HEK293T (cell line): ENCODE measurements around the gene IFI27L1.

ENCODE experiments used
- CTCF ChIA-PET: fragments of 350-600 bp; formaldehyde crosslinking; extraction: SDS; loops from one replicate; lab custom pipeline; 2021; ENCODE audit warnings: antibody characterized with exemption, inconsistent platforms; lab: Yijun Ruan, JAX
- POLR2A ChIA-PET: fragments of 350-600 bp; formaldehyde crosslinking; extraction: SDS; loops from one replicate; lab custom pipeline; 2020; ENCODE audit warnings: antibody characterized with exemption, inconsistent platforms; lab: Yijun Ruan, JAX
- DNase-seq: peaks from one replicate; pipeline ENCODE4 v3.0.0; 2012; ENCODE audit warnings: mixed read lengths; ENCODE audit errors: extremely low spot score
- ARNT ChIP-seq: fragments of 450-650 bp; IDR thresholded peaks from 2 replicates; pipeline ENCODE4 v1.6.1; 2017; ENCODE audit warnings: mild to moderate bottlenecking
- BHLHE40 ChIP-seq: fragments of 450-650 bp; IDR thresholded peaks from 2 replicates; pipeline ENCODE4 v1.6.1; 2016; ENCODE audit warnings: mild to moderate bottlenecking, moderate library complexity, borderline replicate concordance
- CTBP1 ChIP-seq: fragments of 450-650 bp; IDR thresholded peaks from 2 replicates; pipeline ENCODE4 v1.6.1; 2016; ENCODE audit warnings: borderline replicate concordance
- ELF4 ChIP-seq: fragments of 450-650 bp; IDR thresholded peaks from 2 replicates; pipeline ENCODE4 v1.6.1; 2017; ENCODE audit warnings: antibody characterized with exemption
- FOXA1 ChIP-seq: fragments of 450-650 bp; IDR thresholded peaks from 2 replicates; pipeline ENCODE4 v1.6.1; 2016; ENCODE audit warnings: mild to moderate bottlenecking
- FOXK2 ChIP-seq: fragments of 450-650 bp; IDR thresholded peaks from 2 replicates; pipeline ENCODE4 v1.6.1; 2016; ENCODE audit warnings: mild to moderate bottlenecking
- FOXM1 ChIP-seq: fragments of 450-650 bp; IDR thresholded peaks from 2 replicates; pipeline ENCODE4 v1.6.1; 2017; ENCODE audit warnings: mild to moderate bottlenecking, borderline replicate concordance
- HDGF ChIP-seq: fragments of 450-650 bp; IDR thresholded peaks from 2 replicates; pipeline ENCODE4 v1.6.1; 2017; ENCODE audit warnings: antibody characterized with exemption, borderline replicate concordance
- L3MBTL2 ChIP-seq: fragments of 450-650 bp; conservative IDR thresholded peaks from 2 replicates; pipeline ENCODE4 v1.6.1; 2016; ENCODE audit warnings: mild to moderate bottlenecking
- LEF1 ChIP-seq: fragments of 450-650 bp; IDR thresholded peaks from 2 replicates; pipeline ENCODE4 v1.6.1; 2017; ENCODE audit warnings: mild to moderate bottlenecking, borderline replicate concordance
- NFRKB ChIP-seq: fragments of 450-650 bp; IDR thresholded peaks from 2 replicates; pipeline ENCODE4 v1.6.1; 2016; ENCODE audit warnings: mild to moderate bottlenecking, moderate library complexity
- SP1 ChIP-seq: fragments of 450-650 bp; IDR thresholded peaks from 2 replicates; pipeline ENCODE4 v1.6.1; 2017
- SUZ12 ChIP-seq: fragments of 450-650 bp; IDR thresholded peaks from 2 replicates; pipeline ENCODE4 v1.6.1; 2016; ENCODE audit warnings: mild to moderate bottlenecking
- TARDBP ChIP-seq: fragments of 450-650 bp; IDR thresholded peaks from 2 replicates; pipeline ENCODE4 v1.6.1; 2016
- ZNF384 ChIP-seq: fragments of 450-650 bp; IDR thresholded peaks from 2 replicates; pipeline ENCODE4 v1.6.1; 2016
- TF ChIP-seq, protein P1 (sequence below): fragments of 450-650 bp; IDR thresholded peaks from 2 replicates; pipeline ENCODE4 v1.6.1; 2016

IFI27L1 gene

DNA sequence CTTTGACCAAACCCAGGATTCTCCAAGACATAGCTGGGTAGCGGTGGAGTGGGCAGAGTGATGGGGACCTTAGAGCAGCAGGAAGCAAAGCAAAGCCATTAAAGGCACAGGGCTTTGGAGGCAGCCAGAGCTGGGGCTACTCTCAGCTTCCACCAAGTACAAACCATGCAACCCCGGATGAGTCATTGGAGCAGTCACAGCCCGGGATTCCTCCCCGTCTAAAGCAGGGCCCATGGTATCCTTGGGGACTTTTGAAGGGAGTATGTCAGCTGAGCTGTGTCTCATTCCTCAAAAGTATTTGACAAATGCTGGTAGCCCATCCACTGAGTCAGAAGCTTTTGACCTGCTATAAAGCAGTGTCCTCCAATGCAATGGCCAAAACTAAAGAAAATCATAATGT lies 19.7 kb downstream of the IFI27L1 start:
- TF ChIP-seq FOXM1 (no peak), FOXA1 (no peak), ZNF384 (no peak), HDGF (no peak), TARDBP (no peak), SP1 (no peak), LEF1 (no peak), ELF4 (no peak), ARNT (no peak), CTBP1 (no peak), BHLHE40 (no peak), NFRKB (no peak), FOXK2 (no peak)
- TF ChIP-seq, protein P1, sequence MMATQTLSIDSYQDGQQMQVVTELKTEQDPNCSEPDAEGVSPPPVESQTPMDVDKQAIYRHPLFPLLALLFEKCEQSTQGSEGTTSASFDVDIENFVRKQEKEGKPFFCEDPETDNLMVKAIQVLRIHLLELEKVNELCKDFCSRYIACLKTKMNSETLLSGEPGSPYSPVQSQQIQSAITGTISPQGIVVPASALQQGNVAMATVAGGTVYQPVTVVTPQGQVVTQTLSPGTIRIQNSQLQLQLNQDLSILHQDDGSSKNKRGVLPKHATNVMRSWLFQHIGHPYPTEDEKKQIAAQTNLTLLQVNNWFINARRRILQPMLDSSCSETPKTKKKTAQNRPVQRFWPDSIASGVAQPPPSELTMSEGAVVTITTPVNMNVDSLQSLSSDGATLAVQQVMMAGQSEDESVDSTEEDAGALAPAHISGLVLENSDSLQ = no peak
- ChIA-PET POLR2A (no interaction called here), CTCF (no interaction called here)
- no peak for DNase-seq

DNA sequence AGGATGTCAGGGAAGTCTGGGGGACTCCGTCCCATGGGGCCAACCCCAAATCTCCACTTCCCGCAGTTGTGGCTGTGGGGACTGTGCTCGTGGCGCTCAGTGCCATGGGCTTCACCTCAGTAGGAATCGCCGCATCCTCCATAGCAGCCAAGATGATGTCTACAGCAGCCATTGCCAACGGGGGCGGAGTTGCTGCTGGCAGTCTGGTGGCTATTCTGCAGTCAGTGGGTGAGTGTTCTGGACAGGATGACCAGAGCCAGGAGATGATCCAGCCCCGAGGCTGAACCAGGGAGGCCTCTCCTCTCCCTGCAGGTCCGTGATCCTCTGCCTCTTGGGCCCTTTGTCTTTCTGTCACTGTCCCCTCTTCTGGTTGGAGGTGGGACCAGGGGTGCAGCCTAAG lies 20.6 kb downstream of the IFI27L1 start:
- ChIA-PET POLR2A (no interaction called here), CTCF (interaction anchor here (0.6 kb wide), 1 partner anchor 9 kb away, joined by 3 read pairs; no protein-coding TSS in a partner anchor)
- DNase-seq = no peak
- no peak for TF ChIP-seq FOXK2
- TF ChIP-seq, protein P1 = no peak
- TF ChIP-seq HDGF = no peak
- TF ChIP-seq ZNF384 = no peak
- no peak for TF ChIP-seq NFRKB
- no peak for TF ChIP-seq ELF4
- TF ChIP-seq TARDBP = no peak
- TF ChIP-seq FOXA1 = no peak
- TF ChIP-seq CTBP1 = no peak

DNA sequence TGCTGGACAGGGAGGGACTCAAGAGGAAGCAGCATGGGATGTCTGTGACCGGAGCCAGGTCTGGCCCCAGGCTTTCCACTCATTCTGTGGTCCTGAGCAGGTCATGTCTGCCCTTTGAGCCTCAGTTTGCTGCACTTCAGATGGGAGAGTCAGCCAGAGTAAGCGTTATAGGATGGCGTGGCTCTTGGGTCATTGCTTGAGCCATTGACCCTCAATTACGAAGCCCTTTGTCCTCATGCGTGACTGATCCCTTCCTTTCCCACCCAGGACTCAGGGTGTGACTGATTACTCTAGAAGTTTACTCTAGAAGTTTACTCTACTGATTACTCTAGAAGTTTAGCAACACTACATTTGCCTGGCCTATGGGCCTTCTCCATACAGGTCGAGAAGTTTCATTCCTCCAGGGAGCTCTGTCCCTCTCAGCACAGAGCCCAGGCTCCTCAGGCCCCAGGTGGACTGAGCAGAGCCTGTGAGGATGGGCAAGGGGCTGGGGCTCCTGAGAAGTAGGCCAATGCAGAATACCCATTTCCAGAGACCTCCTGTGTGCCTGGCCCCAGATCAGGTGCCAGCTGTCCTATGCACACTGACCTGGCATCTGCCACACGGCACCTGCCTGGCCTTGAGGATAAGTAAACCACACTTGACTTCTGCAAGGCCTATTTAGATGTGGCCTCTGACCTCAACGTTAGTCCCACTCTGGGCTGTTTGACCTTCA lies 21.8 kb downstream of the IFI27L1 start:
- no peak for DNase-seq
- TF ChIP-seq SUZ12 (no peak), NFRKB (no peak), ARNT (no peak), SP1 (no peak), LEF1 (no peak), TARDBP (no peak), L3MBTL2 (no peak), FOXA1 (no peak), FOXM1 (no peak), CTBP1 (no peak), BHLHE40 (no peak), ELF4 (no peak), FOXK2 (no peak), ZNF384 (no peak)
- TF ChIP-seq, protein P1 = no peak
- POLR2A ChIA-PET = no interaction called here
- CTCF ChIA-PET = no interaction called here

DNA sequence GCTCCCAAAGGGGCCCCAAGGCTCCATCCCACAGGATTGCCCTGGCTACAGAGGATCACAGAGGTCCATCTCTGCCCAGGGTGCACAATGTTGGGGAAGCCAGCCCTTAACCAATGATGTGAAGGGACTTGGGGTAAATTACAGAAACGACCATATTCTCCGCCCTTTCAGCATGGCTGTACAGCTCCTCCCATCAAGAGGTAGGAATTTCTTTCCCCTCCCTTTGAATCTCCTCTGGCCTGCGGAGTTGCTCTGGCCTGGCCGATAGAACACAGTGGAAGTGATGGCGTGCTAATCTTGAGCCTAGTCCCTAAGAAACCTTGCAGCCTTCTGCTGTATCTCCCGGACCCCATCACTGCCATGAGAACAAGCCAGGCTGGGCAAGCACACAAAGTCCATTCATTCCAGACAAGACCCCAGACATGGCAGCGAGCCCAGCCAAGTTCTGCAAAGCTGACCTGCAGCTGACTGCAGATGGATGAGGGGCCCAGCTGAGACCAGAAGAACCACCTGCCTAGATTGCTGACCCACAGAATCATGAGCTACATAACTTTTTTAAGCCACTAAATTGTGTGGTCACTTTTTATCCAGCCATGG lies 22.5 kb downstream of the IFI27L1 start:
- TF ChIP-seq BHLHE40 (no peak), L3MBTL2 (no peak), ELF4 (no peak), SUZ12 (no peak), FOXM1 (no peak), FOXA1 (no peak), HDGF (no peak), TARDBP (no peak), FOXK2 (no peak), ZNF384 (no peak), SP1 (no peak), NFRKB (no peak), LEF1 (no peak), CTBP1 (no peak), ARNT (no peak)
- TF ChIP-seq, protein P1 = no peak
- no peak for DNase-seq
- ChIA-PET POLR2A (no interaction called here), CTCF (no interaction called here)

GRCh38 chr14:94104731-94105130 lies 23.6 kb downstream of the IFI27L1 start:
- no peak for DNase-seq
- POLR2A ChIA-PET = no interaction called here
- TF ChIP-seq, protein P1 = no peak
- TF ChIP-seq TARDBP = no peak
- no peak for TF ChIP-seq HDGF
- no peak for TF ChIP-seq FOXK2
- TF ChIP-seq ZNF384 = no peak
- CTCF ChIA-PET = no interaction called here
